BLaER1 (cell line): ENCODE data around the gene PPP2R3B.
A peak's percentile ranks its signal among the peaks of the same experiment; 100 is the strongest.
"Not testable (repeated sequence)": the region's sequence is repeated elsewhere in the genome, so short reads cannot be mapped to it uniquely, and the experiment has no call there.

Experiments used
- H3K27ac ChIP-seq: shearing (Covaris generic); formaldehyde crosslinking; 2 replicates; pipeline ENCODE4 v1.8.1; 2022
- H3K27me3 ChIP-seq: shearing (Covaris generic); formaldehyde crosslinking; 2 replicates; pipeline ENCODE4 v1.8.1; 2022
- H3K36me3 ChIP-seq: shearing (Covaris generic); formaldehyde crosslinking; 2 replicates; pipeline ENCODE4 v1.8.1; 2022
- H3K4me1 ChIP-seq: shearing (Covaris generic); formaldehyde crosslinking; 2 replicates; pipeline ENCODE4 v1.8.1; 2022
- H3K4me2 ChIP-seq: shearing (Covaris generic); formaldehyde crosslinking; 2 replicates; pipeline ENCODE4 v1.8.1; 2022
- H3K4me3 ChIP-seq: shearing (Covaris generic); formaldehyde crosslinking; 2 replicates; pipeline ENCODE4 v1.8.1; 2022
- H3K9ac ChIP-seq: shearing (Covaris generic); formaldehyde crosslinking; 2 replicates; pipeline ENCODE4 v1.8.1; 2022
- H3K9me3 ChIP-seq: shearing (Covaris generic); formaldehyde crosslinking; 2 replicates; pipeline ENCODE4 v1.8.1; 2022
- H4K20me1 ChIP-seq: shearing (Covaris generic); formaldehyde crosslinking; 2 replicates; pipeline ENCODE4 v1.8.1; 2022
- Cebpa-rat ChIP-seq: shearing (Covaris generic); IDR thresholded peaks from 2 replicates; pipeline ENCODE4 v1.8.1; 2022

PPP2R3B gene

DNA sequence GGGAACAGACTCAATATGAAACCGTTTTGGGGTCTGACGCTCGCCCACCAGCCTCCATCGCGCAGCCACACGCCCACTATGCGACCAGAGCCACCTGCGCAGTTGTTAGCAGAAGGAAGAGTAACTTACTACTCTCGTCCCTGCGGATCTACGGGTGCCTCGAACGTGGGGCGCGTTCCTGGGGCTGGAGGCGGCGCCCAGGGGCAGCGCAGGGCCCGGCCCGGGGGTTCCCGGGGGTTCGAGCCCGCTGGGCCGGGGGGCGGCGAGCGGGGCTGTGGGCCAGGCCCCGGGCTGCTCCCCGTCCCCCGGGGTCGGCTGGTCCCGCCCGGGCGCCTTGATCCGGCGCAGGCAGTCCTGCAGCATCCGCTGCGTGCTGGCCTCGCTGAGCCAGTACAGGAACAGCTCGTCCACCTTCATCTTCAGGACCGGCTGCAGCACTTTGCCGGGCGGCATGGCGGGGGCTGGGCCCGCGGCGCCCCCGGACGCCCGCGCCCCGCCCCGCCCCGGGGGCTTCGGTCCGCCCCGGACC, 404 bp downstream of the PPP2R3B start:
- peaks cover 8% of the 10 kb centered on the region; the same call in 1 of the 2 replicates for H3K36me3 ChIP-seq
- 0 out of 2 replicates have a peak, but pooled peaks cover 8% of the 10 kb centered on the region for H4K20me1 ChIP-seq
- peaks cover 25% of the 10 kb centered on the region for H3K4me1 ChIP-seq
- H3K27ac ChIP-seq = peak overlapping the region; percentile 99
- H3K9me3 ChIP-seq = no peaks in the 10 kb centered on the region
- TF ChIP-seq Cebpa-rat = no peak
- H3K9ac ChIP-seq = peak overlapping the region; percentile 99
- peak overlapping the region; percentile 93 for H3K4me2 ChIP-seq
- H3K27me3 ChIP-seq = no peaks in the 10 kb centered on the region
- H3K4me3 ChIP-seq = peak overlapping the region; percentile 87

- peaks cover 25% of the 10 kb centered on the region for H3K4me1 ChIP-seq
- peak overlapping the region; percentile 99 for H3K9ac ChIP-seq
- peak overlapping the region; percentile 87 for H3K4me3 ChIP-seq
- not testable (repeated sequence) for H3K27me3 ChIP-seq, H3K9me3 ChIP-seq, H3K36me3 ChIP-seq, H3K27ac ChIP-seq
- H4K20me1 ChIP-seq = peaks cover 12% of the 10 kb centered on the region; the same call in 1 of the 2 replicates
- peak overlapping the region; percentile 93 for H3K4me2 ChIP-seq
These were observed 971 bp downstream of the PPP2R3B start for GRCh38 chrX:385736-386135.

- Histone ChIP-seq H3K27ac (no peak overlapping the region), H3K9me3 (no peaks in the 10 kb centered on the region), H3K27me3 (no peaks in the 10 kb centered on the region), H4K20me1 (peaks cover 21% of the 10 kb centered on the region; the same call in 1 of the 2 replicates), H3K36me3 (peaks cover 8% of the 10 kb centered on the region; the same call in 1 of the 2 replicates), H3K9ac (no peak overlapping the region), H3K4me1 (peaks cover 25% of the 10 kb centered on the region), H3K4me2 (no peak overlapping the region; the same call in 1 of the 2 replicates), H3K4me3 (no peak overlapping the region)
- TF ChIP-seq Cebpa-rat = no peak
These were observed 1.8 kb downstream of the PPP2R3B start for GRCh38 chrX:384861-385260.

GRCh38 chrX:378443-378842, 8.3 kb downstream of the PPP2R3B start:
- Histone ChIP-seq H4K20me1 (peaks cover 74% of the 10 kb centered on the region), H3K36me3 (peaks cover 8% of the 10 kb centered on the region; the same call in 1 of the 2 replicates), H3K4me3 (no peak overlapping the region), H3K27ac (no peak overlapping the region), H3K27me3 (peaks cover 25% of the 10 kb centered on the region), H3K9ac (no peak overlapping the region), H3K4me1 (peaks cover 38% of the 10 kb centered on the region), H3K9me3 (no peaks in the 10 kb centered on the region), H3K4me2 (peak overlapping the region; percentile 59)
- no peak for TF ChIP-seq Cebpa-rat

- not testable (repeated sequence) for H3K27ac ChIP-seq, H3K4me3 ChIP-seq, H3K9ac ChIP-seq, H3K4me2 ChIP-seq, H3K36me3 ChIP-seq, H3K9me3 ChIP-seq
- Histone ChIP-seq H3K4me1 (peaks cover 60% of the 10 kb centered on the region), H4K20me1 (peaks cover 88% of the 10 kb centered on the region), H3K27me3 (peaks cover 47% of the 10 kb centered on the region)
These were observed 10.5 kb downstream of the PPP2R3B start for GRCh38 chrX:376206-376605.

GRCh38 chrX:375181-376036, 11.3 kb downstream of the PPP2R3B start:
- H3K4me1 ChIP-seq = peaks cover 68% of the 10 kb centered on the region
- peaks cover 54% of the 10 kb centered on the region for H3K27me3 ChIP-seq
- no peak overlapping the region for H3K9ac ChIP-seq
- peak overlapping the region; percentile 93; the same call in 1 of the 2 replicates for H3K4me2 ChIP-seq
- H3K9me3 ChIP-seq = no peaks in the 10 kb centered on the region
- H3K36me3 ChIP-seq = no peaks in the 10 kb centered on the region
- no peak for TF ChIP-seq Cebpa-rat
- H3K4me3 ChIP-seq = no peak overlapping the region
- no peak overlapping the region for H3K27ac ChIP-seq
- H4K20me1 ChIP-seq = peaks cover 88% of the 10 kb centered on the region

- peaks cover 89% of the 10 kb centered on the region for H4K20me1 ChIP-seq
- H3K36me3 ChIP-seq = no peaks in the 10 kb centered on the region
- H3K27me3 ChIP-seq = peaks cover 54% of the 10 kb centered on the region
- H3K9ac ChIP-seq = 0 out of 2 replicates have a peak overlapping the region, but pooled peaks have one; percentile 75
- peak overlapping the region; percentile 74 for H3K4me3 ChIP-seq
- peak overlapping the region; percentile 93 for H3K4me2 ChIP-seq
- peaks cover 76% of the 10 kb centered on the region for H3K4me1 ChIP-seq
- H3K27ac ChIP-seq = no peak overlapping the region
- TF ChIP-seq Cebpa-rat = no peak
- no peaks in the 10 kb centered on the region for H3K9me3 ChIP-seq
These were observed 12.1 kb downstream of the PPP2R3B start for GRCh38 chrX:374596-374995.

GRCh38 chrX:373641-374471, 12.9 kb downstream of the PPP2R3B start:
- peak overlapping the region; percentile 93 for H3K4me2 ChIP-seq
- H3K9ac ChIP-seq = peak overlapping the region; percentile 75
- peak overlapping the region; percentile 74 for H3K4me3 ChIP-seq

DNA sequence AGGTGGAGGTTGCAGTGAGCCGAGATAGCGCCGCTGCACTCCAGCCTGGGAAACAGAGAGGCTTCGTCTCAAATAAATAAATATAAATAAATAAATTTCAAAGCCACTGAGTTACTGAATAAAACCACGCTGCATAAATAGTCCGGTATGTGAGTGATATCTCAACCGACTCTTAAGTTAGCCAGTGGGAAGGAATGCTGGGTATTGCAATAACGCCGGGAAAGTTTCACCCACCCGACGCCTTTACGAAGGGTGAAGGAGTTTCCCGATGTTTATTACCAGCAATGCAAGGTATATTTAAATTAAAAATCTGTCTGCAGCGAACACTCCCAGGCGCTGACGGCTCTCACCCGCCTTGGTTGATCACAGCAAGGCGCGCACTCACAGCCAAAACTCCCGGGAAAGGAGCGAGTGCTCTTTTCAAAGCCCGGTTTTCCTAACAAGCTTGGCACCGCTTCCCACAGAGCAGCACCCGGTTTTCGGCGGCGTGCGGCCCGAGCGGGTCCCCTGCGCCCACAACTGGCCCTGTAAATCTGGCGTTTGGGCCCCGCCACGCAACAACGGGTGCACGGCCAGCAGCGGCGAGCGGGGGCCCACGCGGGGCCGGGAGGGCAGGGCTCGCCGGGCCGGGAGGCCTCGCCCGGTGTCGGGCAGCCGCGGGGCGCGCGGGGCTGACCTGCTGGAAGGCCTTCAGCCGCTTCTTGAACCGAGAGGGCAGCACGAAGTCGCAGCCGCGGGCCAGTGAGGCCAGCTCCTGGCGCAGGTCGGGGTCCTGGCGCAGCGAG, 13.7 kb downstream of the PPP2R3B start:
- Histone ChIP-seq H3K36me3 (no peaks in the 10 kb centered on the region), H4K20me1 (peaks cover 79% of the 10 kb centered on the region), H3K4me3 (peak overlapping the region; percentile 74), H3K27me3 (peaks cover 54% of the 10 kb centered on the region), H3K4me2 (peak overlapping the region; percentile 93), H3K9me3 (no peaks in the 10 kb centered on the region), H3K27ac (peak overlapping the region; percentile 63; the same call in 1 of the 2 replicates), H3K9ac (peak overlapping the region; percentile 75), H3K4me1 (peaks cover 77% of the 10 kb centered on the region)
- TF ChIP-seq Cebpa-rat = no peak

More at GRCh38 chrX:373641-374471, 12.9 kb downstream of the PPP2R3B start:
- Histone ChIP-seq H3K36me3 (no peaks in the 10 kb centered on the region), H3K9me3 (no peaks in the 10 kb centered on the region), H4K20me1 (peaks cover 87% of the 10 kb centered on the region), H3K4me1 (peaks cover 77% of the 10 kb centered on the region), H3K27ac (peak overlapping the region; percentile 63), H3K27me3 (peaks cover 54% of the 10 kb centered on the region)
- TF ChIP-seq Cebpa-rat = no peak
